GM18502 (cell line): Measurements from ENCODE around the gene GPHA2.

ENCODE experiments used
- ATAC-seq: cut with Tn5 transposase; IDR thresholded peaks from one replicate; pipeline ENCODE4 v1.9.1; 2021; ENCODE audit warnings: mild to moderate bottlenecking; ENCODE audit not compliant: unreplicated experiment, poor library complexity

GPHA2 gene

GRCh38 chr11:64931290-64931689 is 4.4 kb downstream of the GPHA2 start:
- ATAC-seq, result no peak

GRCh38 chr11:64930340-64930739 is 5.4 kb downstream of the GPHA2 start:
- ATAC-seq, result no peak

- no peak for ATAC-seq
Observed at GRCh38 chr11:64929625-64930024, 6.1 kb downstream of the GPHA2 start.

GRCh38 chr11:64928957-64929356 is 6.7 kb downstream of the GPHA2 start:
- ATAC-seq, result no peak

GRCh38 chr11:64926689-64927088 is 9.0 kb downstream of the GPHA2 start:
- no peak for ATAC-seq

GRCh38 chr11:64925536-64926436 is 9.9 kb downstream of the GPHA2 start:
- no peak for ATAC-seq

- ATAC-seq, result no peak
Observed at GRCh38 chr11:64924910-64925284, 10.8 kb downstream of the GPHA2 start.

GRCh38 chr11:64923944-64924909 is 11.5 kb downstream of the GPHA2 start, which contains the start of gene PPP2R5B:
TSS of gene PPP2R5B (plus strand) at chr11:64924689. CDS start at chr11:64925735, 1,046 bp downstream.
- ATAC-seq, result peak; percentile 83

- no peak for ATAC-seq
Observed at GRCh38 chr11:64923151-64923661, 12.5 kb downstream of the GPHA2 start.

GRCh38 chr11:64921384-64921783 is 14.3 kb downstream of the GPHA2 start:
- no peak for ATAC-seq

- ATAC-seq, result no peak
Observed at GRCh38 chr11:64920124-64920523, 15.6 kb downstream of the GPHA2 start.

- no peak for ATAC-seq
Observed at GRCh38 chr11:64919627-64920026, 16.1 kb downstream of the GPHA2 start.

- ATAC-seq, result no peak
Observed at GRCh38 chr11:64918017-64918416, 17.7 kb downstream of the GPHA2 start.

- ATAC-seq, result no peak
Observed at GRCh38 chr11:64917663-64917995, 18.1 kb downstream of the GPHA2 start.

- ATAC-seq, result peak; percentile 93
Observed at GRCh38 chr11:64916775-64917662, 18.7 kb downstream of the GPHA2 start, which contains the start of gene ATG2A. TSS of gene ATG2A (minus strand) at chr11:64917209. CDS start at chr11:64917135, 74 bp downstream.

- ATAC-seq, result no peak
Observed at GRCh38 chr11:64916040-64916774, 19.5 kb downstream of the GPHA2 start.

- no peak for ATAC-seq
Observed at GRCh38 chr11:64915376-64915887, 20.3 kb downstream of the GPHA2 start.

GRCh38 chr11:64914123-64914522 is 21.6 kb downstream of the GPHA2 start:
- no peak for ATAC-seq

GRCh38 chr11:64913171-64913727 is 22.4 kb downstream of the GPHA2 start:
- no peak for ATAC-seq
